OCI-LY3 (cell line): ENCODE data around the gene GAS7.

Source experiments
- CTCF ChIP-seq: fragments of 200-600, 300-600 bp; sonication (generic); IDR thresholded peaks from 2 replicates; pipeline ENCODE4 v1.5.1; 2014; ENCODE audit warnings: antibody characterized with exemption, low read length, low read depth
- EZH2phosphoT487 ChIP-seq: fragments of 200-600 bp; shearing (Covaris generic); IDR thresholded peaks from 2 replicates; pipeline ENCODE4 v1.6.1; 2018; ENCODE audit warnings: antibody characterized with exemption, mixed run types, low read depth

GRCh38 chr17:9944704-9945103 lies 253.7 kb downstream of the GAS7 start:
- TF ChIP-seq CTCF (no peak), EZH2phosphoT487 (no peak)
